OCI-LY7 (cell line): ENCODE results near the gene ZNF474. TPM values are rescaled to one million over a fixed set of nuclear protein-coding genes. Genes with fewer than 3 reads are reported as not detected.

Experiments used
- BruUV-seq: library from RNA; stranded (reverse); fragments of 400-500 nt; replicated peaks from 2 replicates; lab custom pipeline; 2021; lab: Mats Ljungman, UMichigan
- CTCF ChIA-PET: fragments of 300-600 bp; sonication (Branson Sonifier 250); formaldehyde crosslinking; loops from one replicate; lab custom pipeline; 2022; ENCODE audit warnings: antibody characterized with exemption; ENCODE audit not compliant: unreplicated experiment; lab: Charles Lee
- POLR2A ChIA-PET: fragments of 300-600 bp; sonication (Branson Sonifier 250); formaldehyde crosslinking; loops from one replicate; lab custom pipeline; 2022; ENCODE audit warnings: antibody characterized with exemption; lab: Charles Lee
- DNase-seq: peaks from one replicate; pipeline ENCODE4 v3.0.0-alpha.2; 2015; ENCODE audit warnings: low spot score
- H2AFZ ChIP-seq: fragments of 200-600 bp; sonication (generic), shearing (Covaris generic); 2 replicates; pipeline ENCODE4 v1.6.1; 2014; ENCODE audit warnings: mild to moderate bottlenecking, antibody characterized with exemption, low read length, moderate library complexity
- H3K27ac ChIP-seq: fragments of 200-600 bp; sonication (generic); 2 replicates; pipeline ENCODE4 v1.5.1; 2014; ENCODE audit warnings: mixed run types, low read depth, mild to moderate bottlenecking, moderate library complexity, low read length, inconsistent platforms; ENCODE audit not compliant: poor library complexity, severe bottlenecking
- H3K36me3 ChIP-seq: fragments of 200-600 bp; sonication (generic); 2 replicates; pipeline ENCODE4 v1.6.1; 2014; ENCODE audit warnings: mild to moderate bottlenecking, antibody characterized with exemption, low read length, moderate library complexity, mixed read lengths; ENCODE audit not compliant: insufficient read depth
- H3K4me1 ChIP-seq: fragments of 200-600 bp; sonication (generic); 2 replicates; pipeline ENCODE4 v1.5.1; 2014; ENCODE audit warnings: mild to moderate bottlenecking, low read length; ENCODE audit not compliant: insufficient read depth, poor library complexity, severe bottlenecking
- H3K4me2 ChIP-seq: fragments of 200-600 bp; sonication (generic); 2 replicates; pipeline ENCODE4 v1.6.1; 2014; ENCODE audit warnings: mild to moderate bottlenecking, low read length
- H3K4me3 ChIP-seq: fragments of 200-600 bp; sonication (generic); 2 replicates; pipeline ENCODE4 v1.5.1; 2014; ENCODE audit warnings: mild to moderate bottlenecking, low read depth, low read length; ENCODE audit not compliant: poor library complexity, severe bottlenecking
- H3K79me2 ChIP-seq: fragments of 200-600 bp; sonication (generic); 2 replicates; pipeline ENCODE4 v1.6.1; 2016; ENCODE audit warnings: low read depth, mild to moderate bottlenecking, low read length, moderate library complexity, mixed read lengths; ENCODE audit not compliant: insufficient read depth
- H3K9me2 ChIP-seq: fragments of 200-600 bp; sonication (generic); 2 replicates; pipeline ENCODE4 v1.6.1; 2016; ENCODE audit warnings: mild to moderate bottlenecking, low read length, mixed read lengths; ENCODE audit not compliant: insufficient read depth
- H3K9me3 ChIP-seq: fragments of 200-600 bp; sonication (generic); 2 replicates; pipeline ENCODE4 v1.6.1; 2014; ENCODE audit warnings: mild to moderate bottlenecking, mixed run types, low read length, mixed read lengths
- H4K20me1 ChIP-seq: fragments of 200-600 bp; sonication (generic); 2 replicates; pipeline ENCODE4 v1.6.1; 2014; ENCODE audit warnings: mild to moderate bottlenecking, antibody characterized with exemption, low read length, moderate library complexity, mixed read lengths; ENCODE audit not compliant: insufficient read depth
- EZH2phosphoT487 ChIP-seq: fragments of 200-600 bp; sonication (generic); IDR thresholded peaks from 2 replicates; pipeline ENCODE4 v1.6.1; 2018; ENCODE audit warnings: low read depth, borderline replicate concordance, mild to moderate bottlenecking, mixed run types, antibody characterized with exemption, low read length, moderate library complexity, mixed read lengths
- intact Hi-C: fragments of 100-400 bp; cut with micrococcal nuclease; formaldehyde crosslinking; loops from one replicate; pipeline ENCODE4 v1.10.0; 2022; ENCODE audit not compliant: unreplicated experiment
- total RNA-seq, 2 experiments: library from RNA; depleted of rRNA in 1 of 2; stranded (reverse); fragments of >200 nt in 1 of 2; shearing (Covaris generic) in 1 of 2; gene quantifications; 2 replicates each; pipeline ENCODE4 v1.2.3, GENCODE V29; 2014 to 2022
- TF ChIP-seq, protein P1 (sequence below): fragments of 200-600 bp; sonication (generic); conservative IDR thresholded peaks from 2 replicates; pipeline ENCODE4 v1.5.1; 2014; ENCODE audit warnings: mild to moderate bottlenecking, antibody characterized with exemption, low read length, moderate library complexity, mixed read lengths

The ZNF474 gene
- total RNA-seq, 2 experiments from 2014 or later: not detected

DNA sequence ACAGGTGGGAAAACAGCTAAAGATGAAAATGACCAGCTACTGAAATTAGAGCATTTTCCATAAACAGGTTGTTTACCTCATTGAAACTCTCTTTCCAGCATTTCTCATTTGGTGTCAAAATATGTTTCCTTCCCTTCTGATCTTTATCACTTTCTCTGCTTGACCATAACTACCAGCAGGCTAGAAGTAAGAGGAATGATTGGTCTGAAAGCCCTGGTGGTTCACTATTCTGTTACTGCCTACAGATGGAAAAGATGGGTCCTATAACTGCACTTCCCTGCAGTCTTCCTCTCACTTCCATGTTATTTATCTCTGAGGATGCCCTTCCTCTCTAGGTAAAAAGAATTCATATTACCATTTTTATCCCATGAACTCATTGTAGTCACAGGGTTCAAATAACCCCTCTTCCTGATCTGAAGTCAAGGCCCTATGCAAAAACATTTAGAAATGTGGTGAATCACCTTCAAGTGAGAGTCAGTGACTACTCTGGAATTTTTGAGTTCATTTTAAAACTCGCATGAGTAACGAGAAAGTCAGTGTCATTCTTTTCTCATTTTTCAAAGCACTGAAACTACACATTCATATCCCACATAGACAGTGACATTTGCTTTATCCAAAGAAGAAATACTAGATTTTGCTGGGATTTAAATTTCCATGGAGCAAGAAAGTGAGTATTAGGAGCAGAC is 51.7 kb downstream of the ZNF474 start:
- Histone ChIP-seq H4K20me1 (no peaks in the 10 kb centered on the region), H3K36me3 (no peaks in the 10 kb centered on the region), H2AFZ (no peak overlapping the region), H3K27ac (no peak overlapping the region), H3K4me2 (no peak overlapping the region), H3K4me3 (no peak overlapping the region), H3K9me2 (no peaks in the 10 kb centered on the region), H3K4me1 (no peaks in the 10 kb centered on the region), H3K79me2 (no peaks in the 10 kb centered on the region), H3K9me3 (no peaks in the 10 kb centered on the region)
- intact Hi-C loops: no loop called here
- no peak for DNase-seq
- TF ChIP-seq, protein P1, sequence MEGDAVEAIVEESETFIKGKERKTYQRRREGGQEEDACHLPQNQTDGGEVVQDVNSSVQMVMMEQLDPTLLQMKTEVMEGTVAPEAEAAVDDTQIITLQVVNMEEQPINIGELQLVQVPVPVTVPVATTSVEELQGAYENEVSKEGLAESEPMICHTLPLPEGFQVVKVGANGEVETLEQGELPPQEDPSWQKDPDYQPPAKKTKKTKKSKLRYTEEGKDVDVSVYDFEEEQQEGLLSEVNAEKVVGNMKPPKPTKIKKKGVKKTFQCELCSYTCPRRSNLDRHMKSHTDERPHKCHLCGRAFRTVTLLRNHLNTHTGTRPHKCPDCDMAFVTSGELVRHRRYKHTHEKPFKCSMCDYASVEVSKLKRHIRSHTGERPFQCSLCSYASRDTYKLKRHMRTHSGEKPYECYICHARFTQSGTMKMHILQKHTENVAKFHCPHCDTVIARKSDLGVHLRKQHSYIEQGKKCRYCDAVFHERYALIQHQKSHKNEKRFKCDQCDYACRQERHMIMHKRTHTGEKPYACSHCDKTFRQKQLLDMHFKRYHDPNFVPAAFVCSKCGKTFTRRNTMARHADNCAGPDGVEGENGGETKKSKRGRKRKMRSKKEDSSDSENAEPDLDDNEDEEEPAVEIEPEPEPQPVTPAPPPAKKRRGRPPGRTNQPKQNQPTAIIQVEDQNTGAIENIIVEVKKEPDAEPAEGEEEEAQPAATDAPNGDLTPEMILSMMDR: no peak
- no peak for TF ChIP-seq EZH2phosphoT487
- ChIA-PET POLR2A (no interaction called here), CTCF (no interaction called here)
- BruUV-seq: no TSS peak

DNA sequence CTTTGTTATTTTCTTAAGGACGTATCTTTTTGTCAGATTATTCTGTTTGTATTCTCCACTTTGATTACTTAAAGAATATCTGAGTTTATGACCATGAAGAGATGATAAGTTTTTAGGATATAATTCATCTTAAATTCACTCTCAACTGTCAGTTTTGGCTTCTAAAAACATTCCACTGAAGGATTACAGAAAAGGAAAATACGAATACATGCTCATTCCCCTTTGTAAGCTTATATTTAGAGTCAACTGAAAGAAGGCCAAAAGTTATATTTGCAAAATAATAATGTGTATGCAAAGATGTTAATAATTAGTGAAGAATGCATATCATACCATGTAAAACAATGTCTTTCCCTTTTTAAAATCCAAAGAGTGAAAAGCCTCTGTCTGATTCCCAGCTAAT is 52.5 kb downstream of the ZNF474 start:
- H4K20me1 ChIP-seq: no peaks in the 10 kb centered on the region
- H3K27ac ChIP-seq: no peak overlapping the region
- H3K4me3 ChIP-seq: no peak overlapping the region
- POLR2A ChIA-PET: interaction anchor here (0.5 kb wide), 1 partner anchor 12 kb away, joined by 3 read pairs; no protein-coding TSS in a partner anchor
- DNase-seq: no peak
- intact Hi-C loops: no loop called here
- no TSS peak for BruUV-seq
- TF ChIP-seq, protein P1: no peak
- TF ChIP-seq EZH2phosphoT487: no peak
- no peaks in the 10 kb centered on the region for H3K4me1 ChIP-seq
- H3K4me2 ChIP-seq: no peak overlapping the region
- no peak overlapping the region for H2AFZ ChIP-seq
- H3K79me2 ChIP-seq: no peaks in the 10 kb centered on the region
- H3K9me3 ChIP-seq: no peaks in the 10 kb centered on the region
- CTCF ChIA-PET: no interaction called here
- no peaks in the 10 kb centered on the region for H3K36me3 ChIP-seq
- no peaks in the 10 kb centered on the region for H3K9me2 ChIP-seq

DNA sequence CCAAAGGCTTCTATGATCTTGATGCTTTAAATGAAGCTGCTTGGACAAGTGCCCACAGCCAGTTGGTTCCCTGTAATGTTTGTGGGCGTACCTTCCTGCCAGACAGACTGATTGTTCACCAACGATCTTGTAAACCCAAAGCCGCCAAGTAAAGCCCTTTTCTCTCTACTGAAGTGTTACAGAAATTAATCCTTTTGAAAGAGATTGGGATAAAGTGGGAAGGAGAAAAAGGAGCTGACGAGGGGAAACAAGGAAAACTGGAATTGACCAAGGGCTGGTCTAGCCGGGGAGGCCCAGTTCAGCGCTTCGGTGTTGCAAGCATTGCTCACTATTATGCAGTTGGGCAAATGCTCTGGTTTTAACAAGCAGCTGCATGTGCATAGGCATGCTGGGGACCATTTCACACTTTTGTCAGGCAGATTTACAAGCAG is 53.2 kb downstream of the ZNF474 start:
- Histone ChIP-seq H3K27ac (no peak overlapping the region), H3K4me1 (no peaks in the 10 kb centered on the region), H3K36me3 (no peaks in the 10 kb centered on the region), H3K9me2 (no peaks in the 10 kb centered on the region), H4K20me1 (no peaks in the 10 kb centered on the region), H3K4me3 (no peak overlapping the region), H3K9me3 (no peaks in the 10 kb centered on the region), H2AFZ (no peak overlapping the region), H3K4me2 (no peak overlapping the region), H3K79me2 (no peaks in the 10 kb centered on the region)
- POLR2A ChIA-PET: interaction anchor here (0.5 to 0.7 kb wide), 2 partner anchors 12 to 19 kb away, joined by 3 read pairs; no protein-coding TSS in a partner anchor
- BruUV-seq: no TSS peak
- no peak for TF ChIP-seq EZH2phosphoT487
- TF ChIP-seq, protein P1: no peak
- CTCF ChIA-PET: no interaction called here
- no peak for DNase-seq
- intact Hi-C loops: no loop called here
